HG02884 (cell line): ENCODE data around the gene MYL4.
"Not testable (repeated sequence)": the region's sequence is repeated elsewhere in the genome, so short reads cannot be mapped to it uniquely, and the experiment has no call there.

Source experiments
- ATAC-seq: cut with Tn5 transposase; IDR thresholded peaks from one replicate; pipeline ENCODE4 v1.9.1; 2021; ENCODE audit warnings: mild to moderate bottlenecking, moderate library complexity; ENCODE audit not compliant: unreplicated experiment

MYL4 gene

DNA sequence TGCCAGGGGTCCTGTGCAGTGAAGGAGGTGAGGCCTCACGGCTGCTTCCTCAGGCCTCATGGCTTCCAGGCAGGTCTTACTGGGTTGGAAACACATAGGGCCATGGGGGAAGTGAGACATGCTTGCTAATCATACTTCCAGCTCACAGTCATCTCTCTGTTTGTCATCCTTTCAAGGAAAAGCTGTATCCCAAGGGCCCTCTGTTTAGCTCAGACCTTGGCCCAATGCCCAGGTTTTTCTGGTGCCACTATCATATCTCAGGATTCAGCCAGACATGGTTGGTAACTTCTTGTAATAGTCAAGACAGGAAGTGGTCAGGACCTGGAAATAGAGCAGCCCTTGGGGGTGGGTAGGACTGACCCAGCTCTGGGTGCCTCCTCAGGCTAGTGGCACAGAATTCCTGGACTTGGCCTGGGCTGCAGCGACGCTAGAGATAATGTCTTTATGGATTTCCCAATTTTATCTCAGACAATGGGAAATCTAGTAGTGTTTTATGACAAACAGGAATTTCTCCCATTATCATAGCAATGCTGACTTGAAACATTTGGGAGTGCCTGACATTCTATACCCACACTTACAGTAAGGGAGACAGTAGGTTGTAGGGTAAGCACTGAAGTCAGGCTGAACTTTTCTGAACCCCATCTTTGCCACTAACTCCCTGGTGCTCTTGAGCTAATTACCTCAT, 31.0 kb downstream of the MYL4 start:
- ATAC-seq: no peak

DNA sequence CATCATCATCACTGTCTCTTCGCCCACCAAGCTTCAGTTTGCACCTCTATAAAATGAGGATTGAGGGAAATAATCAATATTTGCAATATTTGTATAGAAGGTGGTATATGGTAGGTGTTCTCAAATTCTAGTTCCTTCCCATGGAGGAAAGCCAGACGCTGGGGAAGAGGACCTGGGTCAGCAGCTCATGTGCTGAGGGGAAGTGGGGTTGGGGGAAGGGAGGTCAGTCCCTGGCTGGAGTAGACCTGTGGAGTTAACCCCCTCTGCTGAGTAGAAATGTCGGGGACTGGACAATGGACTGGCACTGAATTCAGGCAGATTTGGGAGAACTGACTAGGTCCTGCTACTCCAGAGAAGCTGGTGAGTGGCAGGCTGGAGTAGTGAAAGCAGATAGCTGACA, 31.7 kb downstream of the MYL4 start:
- ATAC-seq: no peak

DNA sequence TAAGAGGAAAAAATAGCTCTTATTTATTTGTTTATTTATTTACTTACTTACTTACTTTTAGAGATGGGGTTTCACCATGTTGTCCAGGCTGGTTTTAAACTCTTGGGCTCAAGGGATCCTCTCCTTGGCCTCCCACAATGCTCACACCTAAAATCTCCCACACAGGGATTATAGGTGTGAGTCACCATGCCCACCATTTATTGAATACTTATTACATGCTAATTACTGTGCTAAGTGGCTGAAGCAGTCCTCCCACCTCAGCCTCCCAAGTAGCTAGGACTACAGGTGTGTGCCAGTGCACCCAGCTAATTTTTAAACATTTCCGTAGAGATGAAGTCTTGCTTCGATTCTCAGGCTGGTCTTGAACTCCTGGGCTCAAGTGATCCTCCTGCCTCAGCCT, 33.5 kb downstream of the MYL4 start:
- no peak for ATAC-seq

DNA sequence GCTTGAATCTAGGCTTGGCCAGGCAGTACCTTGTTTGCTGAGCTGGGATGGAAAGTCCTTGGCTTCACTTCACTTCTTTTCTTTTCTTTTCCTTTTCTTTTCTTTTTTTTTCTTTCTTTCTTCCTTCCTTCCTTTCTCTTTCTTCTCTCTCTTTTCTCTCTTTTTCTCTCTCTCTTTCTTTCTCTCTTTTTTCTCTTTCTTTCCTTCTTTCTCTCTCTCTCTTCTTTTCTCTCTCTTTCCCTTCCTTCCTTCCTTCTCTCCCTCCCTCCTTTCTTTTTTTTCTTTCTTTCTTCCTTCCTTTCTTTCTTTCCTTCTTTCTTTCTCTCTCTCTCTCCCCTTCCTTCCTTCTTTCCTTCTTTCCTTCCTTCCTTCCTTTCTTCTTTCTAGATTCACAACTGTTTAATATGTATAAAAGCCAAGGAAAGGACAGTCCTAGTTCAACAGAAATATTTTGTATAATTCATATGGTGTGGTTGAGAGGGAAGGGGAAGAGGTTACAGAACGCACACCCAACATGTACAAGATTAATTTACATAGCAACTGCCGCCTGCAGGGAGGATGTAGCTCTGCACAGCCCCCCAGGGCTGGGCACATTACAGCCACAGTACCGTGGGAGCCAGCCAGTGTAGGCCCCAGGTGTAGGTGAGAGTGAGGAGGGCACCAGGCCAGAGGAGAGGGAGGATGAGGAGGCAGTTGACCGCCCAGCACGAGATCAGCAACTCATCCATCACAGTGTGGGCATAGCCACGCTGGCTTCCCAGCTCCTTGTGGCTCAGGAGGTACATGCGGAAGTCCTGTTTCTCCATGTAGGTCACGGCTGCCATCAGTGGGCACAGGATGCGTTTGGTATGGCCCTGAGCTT, 34.8 kb downstream of the MYL4 start:
- ATAC-seq: no peak

DNA sequence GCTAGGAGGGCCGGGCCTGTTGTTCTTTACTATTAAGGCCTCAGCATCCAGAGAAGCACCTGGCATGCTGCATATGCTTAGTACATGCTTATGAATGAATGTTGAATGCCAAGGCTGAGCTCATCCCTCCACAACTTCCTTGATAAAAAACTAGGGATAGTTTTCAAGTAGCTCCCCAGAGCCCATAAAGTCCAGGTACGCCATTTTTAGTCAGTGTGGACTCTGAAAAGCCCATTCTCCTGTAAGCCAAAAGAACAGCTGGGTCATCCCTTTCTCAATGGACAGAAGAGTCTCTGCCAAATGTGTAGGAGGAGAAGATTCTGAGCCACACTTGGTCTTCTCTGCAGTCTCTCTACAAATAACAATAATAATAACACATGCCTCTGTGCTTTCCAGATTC, 35.5 kb downstream of the MYL4 start:
- ATAC-seq: no peak

DNA sequence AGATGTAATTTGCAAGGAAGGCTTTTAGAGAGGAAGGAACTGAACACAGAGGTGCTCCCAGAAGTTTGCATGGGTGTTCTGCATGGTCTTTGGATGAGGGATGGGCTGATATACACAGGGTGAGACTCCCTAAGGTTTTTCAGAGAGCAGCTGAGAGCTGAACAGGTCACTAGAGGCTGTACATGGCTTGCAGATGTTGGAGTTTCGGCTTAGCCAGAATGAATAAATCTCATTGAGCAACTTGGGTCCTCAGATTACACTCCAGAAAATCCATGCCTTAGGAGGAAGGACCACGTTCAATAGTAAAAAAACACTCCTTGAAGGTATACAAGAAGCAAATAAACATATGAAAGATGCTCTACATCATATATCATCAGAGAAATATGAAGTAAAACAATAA, 37.0 kb downstream of the MYL4 start:
- no peak for ATAC-seq

DNA sequence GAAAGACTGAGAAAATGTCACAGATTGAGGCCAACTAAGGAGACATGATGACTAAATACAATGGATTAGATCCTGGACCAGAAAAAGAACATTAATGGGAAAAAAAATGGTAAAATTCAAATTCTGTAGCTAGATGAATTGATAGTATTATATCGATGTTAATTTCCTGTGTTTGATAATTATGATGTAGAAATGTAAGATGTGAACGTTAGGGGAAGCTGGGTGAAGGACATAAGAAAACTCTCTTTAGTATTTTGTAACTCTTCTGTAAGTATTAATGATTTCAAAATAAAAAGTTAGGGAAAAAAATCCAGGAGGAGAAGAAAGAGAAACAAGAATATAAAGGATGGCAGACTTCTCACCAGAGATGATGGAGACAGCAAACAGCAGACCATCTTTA, 41.7 kb downstream of the MYL4 start:
- ATAC-seq: no peak

DNA sequence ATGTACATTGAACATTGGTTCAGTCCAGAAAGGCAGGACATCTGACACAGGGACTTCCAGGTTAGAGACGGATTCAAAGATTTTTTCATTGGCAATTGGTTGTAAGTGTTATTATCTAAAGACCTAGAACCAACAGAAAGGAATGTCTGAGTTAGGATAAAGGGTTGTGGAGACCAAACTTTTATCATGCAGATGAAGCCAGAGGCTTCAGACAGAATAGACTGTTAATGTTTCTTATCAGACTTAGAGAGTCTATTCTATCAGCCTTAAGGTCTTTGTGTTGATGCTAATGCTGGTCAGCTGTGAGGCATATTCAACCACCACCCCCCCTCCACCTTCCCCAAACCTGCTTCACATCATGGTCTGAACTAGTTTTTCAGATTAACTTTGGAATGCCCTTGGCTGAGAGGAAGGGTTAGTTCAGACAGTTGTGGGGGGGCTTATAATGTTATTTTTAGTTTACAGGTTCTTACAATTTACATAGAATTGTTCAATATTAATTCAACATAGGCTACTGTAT, 42.3 kb downstream of the MYL4 start:
- no peak for ATAC-seq

DNA sequence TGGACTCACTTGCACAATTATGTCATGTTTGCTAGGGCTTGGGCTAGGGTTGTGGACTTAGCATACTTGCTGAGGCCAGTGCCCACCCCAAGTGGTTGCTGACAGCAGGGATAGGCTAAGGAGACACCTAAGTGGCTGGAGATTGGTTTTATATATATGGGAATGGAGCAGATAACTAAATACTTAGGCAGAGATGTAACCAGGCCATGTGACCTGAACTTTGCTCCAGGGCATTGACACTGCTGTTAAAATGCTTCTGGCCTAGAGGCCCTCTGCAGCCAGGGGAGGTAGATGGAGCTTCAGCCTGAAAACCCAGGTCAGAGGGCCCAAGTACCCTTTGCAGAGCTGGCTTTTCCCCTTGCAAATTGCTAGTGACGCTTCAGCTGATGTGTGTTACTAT, 43.1 kb downstream of the MYL4 start:
- no peak for ATAC-seq

DNA sequence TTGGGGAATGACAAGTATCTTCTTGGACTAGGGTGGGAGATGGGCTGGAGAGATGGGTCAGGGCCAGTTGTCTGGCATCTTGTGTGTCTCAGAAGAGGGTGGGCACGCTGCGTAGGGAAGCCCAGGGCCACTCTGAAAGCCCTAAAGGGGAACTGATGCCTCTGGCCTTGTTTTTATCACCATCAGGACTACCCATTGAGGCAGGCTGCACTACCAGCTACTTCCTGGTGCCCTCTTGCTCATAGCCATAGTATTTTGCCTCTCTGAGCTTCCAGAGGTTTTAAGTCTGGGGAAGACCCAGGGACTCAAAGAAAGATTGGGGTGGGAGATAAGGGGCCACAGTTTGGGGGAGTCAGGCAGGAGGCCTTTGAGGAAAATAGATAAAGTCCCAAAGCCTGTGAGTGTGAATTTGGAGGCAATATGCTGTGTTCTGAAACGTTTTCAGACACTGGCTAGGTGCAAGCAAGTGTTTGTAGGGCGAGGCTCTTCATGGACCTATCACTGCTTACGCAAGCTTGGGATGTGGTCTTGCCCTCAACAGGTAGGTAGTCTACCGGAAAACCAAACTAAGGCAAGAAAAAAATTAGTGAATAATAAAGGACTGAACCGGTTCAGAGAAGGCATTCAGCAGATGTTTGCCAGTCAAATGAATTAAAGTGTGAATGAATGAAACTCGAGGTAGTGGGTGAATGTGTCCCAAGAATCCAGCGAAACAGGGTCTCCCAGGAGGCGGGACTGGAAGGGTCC, 43.8 kb downstream of the MYL4 start:
- ATAC-seq: no peak

DNA sequence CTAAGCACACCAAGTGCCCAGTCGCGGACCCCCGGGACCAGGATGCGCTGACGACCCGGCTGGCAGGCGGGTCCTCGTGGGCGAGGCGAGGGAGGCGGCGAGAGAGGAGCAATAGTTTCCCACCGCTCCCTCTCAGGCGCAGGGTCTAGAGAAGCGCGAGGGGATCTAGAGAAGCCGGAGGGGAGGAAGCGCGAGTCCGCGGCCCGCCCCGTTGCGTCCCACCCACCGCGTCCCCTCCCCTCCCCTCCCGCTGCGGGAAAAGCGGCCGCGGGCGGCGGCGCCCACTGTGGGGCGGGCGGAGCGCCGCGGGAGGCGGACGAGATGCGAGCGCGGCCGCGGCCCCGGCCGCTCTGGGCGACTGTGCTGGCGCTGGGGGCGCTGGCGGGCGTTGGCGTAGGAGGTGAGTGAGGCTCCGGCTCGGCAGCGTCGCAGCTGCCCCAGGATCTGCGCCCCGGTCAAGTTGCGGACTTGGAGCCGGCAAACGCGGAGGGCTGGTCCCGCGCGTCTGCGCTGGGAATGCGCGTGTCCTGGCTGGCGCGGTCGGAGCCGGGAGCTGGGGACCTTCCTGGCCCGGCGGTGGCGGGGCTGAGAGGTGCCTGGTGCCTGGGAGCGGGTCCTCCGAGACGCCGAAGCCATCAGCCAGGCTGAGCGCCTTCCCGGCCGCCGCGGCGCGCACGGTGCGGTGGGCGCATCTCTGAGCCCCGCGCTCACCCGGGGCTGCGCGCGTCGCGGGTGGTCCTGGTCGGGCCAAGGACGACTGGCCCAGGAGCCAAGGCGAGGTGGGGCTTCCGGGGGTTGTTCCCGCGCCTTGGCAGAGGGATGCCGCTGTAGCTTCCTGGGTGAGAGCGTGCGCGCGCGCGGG, 44.6 kb downstream of the MYL4 start, which contains the start of gene ITGB3:
Gene ITGB3 (plus strand): TSS at position 287 of the 862 bp plus-strand sequence. CDS start 35 bp downstream, at position 322.
- peak; percentile 77 for ATAC-seq

DNA sequence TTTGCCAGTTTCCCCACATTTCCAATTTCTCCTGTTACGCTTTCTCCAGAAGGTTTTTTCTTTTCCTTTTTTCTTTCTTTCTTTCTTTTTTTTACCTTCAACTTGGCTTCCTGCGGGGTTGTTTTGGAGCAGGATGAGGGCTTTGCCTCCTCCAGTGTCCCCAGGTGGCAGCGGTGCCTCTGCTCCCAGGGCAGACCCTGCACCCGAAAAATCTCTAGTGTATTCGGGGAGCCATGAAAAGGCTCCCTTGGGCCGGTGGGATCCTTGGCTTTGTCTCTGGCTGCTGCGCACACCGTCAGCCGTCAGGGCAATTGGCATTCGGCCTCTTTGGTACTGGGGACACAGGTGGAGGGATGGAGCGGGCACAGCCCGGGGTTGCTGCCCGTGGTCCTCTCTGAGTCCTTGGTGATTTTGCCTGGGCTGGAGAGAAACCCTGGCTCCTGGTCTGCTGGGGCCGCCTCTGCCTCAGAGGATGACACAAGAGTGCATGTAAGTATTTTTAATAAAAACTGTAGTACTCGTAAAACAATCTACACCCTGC, 45.3 kb downstream of the MYL4 start:
- no peak for ATAC-seq

DNA sequence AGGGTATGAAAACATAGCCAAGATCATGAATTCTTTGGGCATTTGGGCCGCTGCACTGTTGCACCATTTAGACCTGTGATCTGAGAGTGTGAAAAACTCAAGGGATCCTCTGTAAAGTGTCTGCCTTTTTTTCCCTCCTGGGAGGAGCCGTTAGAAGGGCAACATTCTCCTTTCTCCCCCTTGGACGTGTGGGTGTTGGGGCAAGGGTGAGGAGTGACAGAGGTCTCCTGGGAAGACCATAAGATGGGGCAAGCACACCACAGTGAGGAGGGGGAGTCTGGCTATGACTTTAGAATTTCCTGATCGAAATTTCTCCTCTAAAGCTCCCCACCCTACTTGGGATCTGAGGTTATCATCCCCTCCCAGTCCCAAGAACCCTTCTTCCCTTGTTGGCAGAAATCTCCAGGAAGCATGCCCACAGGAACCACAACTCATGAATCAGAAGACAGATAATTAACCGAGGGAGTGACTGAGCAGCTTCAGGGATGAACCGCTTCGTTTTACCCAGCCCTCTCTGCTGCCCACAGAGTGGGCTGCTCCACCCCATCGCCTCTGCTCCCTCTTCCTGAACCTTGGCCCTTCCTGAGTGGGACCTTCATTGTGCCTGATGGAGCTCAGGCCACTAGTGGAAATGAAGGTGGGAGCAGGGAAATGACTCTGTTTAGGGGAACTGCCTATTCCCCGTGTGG, 48.6 kb downstream of the MYL4 start:
- ATAC-seq: no peak

DNA sequence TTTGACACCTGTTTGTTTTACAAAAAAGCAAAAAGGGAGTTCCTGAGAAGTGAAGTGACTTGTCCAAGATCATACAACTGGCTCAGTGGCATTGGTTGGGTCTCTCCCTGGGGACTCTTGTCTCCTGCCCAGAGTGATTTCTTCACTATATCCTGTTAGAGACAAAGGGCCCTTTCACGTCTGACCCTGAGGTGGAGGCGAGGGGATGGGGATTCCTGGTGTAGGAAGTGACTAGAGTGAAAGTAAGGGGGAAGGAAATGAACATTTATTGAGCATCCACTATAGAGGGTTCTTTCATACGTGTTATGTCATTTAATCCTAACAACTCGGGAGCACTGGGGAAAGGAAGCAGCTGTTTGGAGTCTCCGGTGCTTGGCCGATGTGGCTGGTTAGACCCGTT, 53.4 kb downstream of the MYL4 start:
- ATAC-seq: no peak

DNA sequence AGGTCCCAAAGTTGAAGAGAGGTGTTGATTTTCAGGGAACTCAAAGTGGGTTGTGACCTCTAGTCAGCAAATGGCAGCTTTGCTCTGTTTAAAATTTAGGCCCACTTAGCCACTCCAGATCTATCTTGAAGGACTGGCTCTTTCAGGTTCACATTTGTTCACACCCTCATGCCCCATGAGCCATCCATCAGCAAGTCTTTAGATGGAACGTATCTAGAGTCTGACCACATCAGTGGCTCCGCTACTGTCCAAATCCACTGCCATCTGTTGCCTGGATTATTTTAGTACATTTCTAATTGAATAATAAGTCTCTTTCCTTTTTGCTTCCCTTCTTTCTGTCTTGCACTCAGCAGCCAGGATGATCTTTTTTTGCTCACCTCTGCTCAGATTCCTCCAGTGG, 55.0 kb downstream of the MYL4 start:
- no peak for ATAC-seq

DNA sequence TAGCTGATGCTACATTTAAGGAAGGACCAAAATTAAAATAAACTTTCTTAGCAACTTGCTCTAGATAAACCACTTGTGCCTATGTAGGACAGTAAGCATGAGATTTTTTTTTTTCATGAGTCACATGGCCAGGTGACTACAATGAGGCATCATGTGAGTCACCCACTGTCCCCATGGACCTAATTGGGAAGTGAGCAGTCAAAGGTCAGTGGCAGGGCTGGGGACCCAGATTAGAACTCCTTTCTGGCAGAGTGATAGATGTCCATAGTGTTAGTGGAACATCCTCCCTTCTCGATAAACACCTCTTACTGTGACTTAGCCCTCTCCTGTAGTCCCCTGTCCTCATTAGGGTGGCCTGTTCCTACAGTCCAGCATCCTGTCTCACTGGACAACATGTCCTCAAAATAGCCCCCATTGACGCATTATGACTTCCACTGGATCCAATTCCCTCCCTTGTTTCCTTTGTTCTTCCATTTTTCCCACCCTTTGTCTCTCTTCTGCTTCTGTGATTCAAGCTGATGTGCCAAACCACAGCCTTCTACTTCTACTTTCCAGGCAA, 56.9 kb downstream of the MYL4 start:
- ATAC-seq: no peak

DNA sequence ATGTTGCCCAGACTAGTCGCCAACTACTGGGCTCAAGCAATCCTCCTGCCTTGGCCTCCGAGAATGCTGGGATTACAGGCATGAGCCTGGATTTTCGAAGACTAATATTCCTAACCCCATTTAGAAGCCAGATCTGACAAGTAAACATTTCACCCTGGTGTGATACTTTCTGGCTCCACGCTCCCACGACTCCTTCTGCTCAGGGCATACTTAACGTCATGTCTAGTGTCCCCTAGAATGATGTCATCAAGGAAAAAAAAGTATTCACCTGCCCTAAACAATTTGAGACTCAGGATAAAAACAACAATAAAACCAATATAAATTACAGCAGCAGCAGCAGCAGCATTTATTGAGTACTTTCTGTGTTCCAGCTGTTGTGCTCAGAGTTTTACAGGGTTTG, 57.6 kb downstream of the MYL4 start:
- no peak for ATAC-seq

DNA sequence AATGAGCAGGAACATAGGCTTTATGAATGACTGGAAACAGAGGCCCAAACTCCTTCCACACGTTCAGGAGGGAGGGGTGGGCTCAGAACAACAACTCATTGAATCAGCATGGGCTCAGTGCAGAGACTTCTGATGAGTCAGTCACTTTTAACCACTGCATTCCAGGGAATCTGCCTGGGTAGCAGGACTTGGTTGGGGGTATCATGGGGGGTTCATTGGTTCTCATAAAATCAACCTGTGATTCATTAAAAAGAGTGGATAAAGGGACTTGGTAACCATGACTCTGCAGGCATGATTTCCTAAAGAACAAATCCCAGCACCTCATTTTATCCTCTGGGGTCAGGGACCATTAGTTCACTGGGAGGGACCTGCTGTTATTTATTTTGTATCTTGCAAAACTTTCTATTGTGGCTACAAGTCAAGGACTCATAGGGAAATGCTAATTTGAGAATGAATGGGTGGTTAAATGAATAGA, 58.2 kb downstream of the MYL4 start:
- ATAC-seq: no peak

DNA sequence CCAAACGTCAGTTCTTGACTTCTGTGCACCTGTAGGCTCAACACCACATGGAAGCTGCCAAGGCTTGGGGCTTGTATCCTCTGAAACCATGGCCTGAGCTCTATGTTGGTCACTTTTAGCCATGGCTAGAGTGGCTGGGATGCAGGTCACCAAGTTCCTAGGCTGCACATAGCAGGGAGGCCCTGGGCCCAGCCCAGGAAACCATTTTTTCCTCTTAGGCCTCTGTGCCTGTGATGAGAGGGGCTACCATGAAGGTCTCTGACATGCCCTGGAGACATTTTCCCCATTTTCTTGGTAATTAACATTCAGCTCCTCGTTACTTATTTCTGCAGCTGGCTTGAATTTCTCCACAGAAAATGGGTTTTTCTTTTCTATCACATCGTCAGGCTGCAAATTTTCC, 59.8 kb downstream of the MYL4 start:
- not testable (repeated sequence) for ATAC-seq
